Lower leg skin (tissue), 3 donors: ENCODE results near the gene ANO10.

Source experiments
- CTCF ChIP-seq, 3 donors: fragments of 450-650 bp; IDR thresholded peaks; one replicate each; pipeline ENCODE4 v1.5.1; 2016; ENCODE audit warnings: antibody characterized with exemption in 3 of 3, mild to moderate bottlenecking in 3 of 3, moderate library complexity in 2 of 3
- POLR2A ChIP-seq, 2 donors: fragments of 450-650 bp; IDR thresholded peaks; one replicate each; pipeline ENCODE4 v1.6.1; 2016 to 2017; ENCODE audit warnings: antibody characterized with exemption in 2 of 2, mild to moderate bottlenecking in 1 of 2, moderate library complexity in 1 of 2

- no peak for TF ChIP-seq CTCF (IDR thresholded peaks at IDR 0.05)
- no peak for TF ChIP-seq POLR2A (IDR thresholded peaks at IDR 0.05)
Observed at GRCh38 chr3:43338295-43338694, 283.5 kb downstream of the ANO10 start.
